ENCODE data around the gene SSX2IP.

DNA sequence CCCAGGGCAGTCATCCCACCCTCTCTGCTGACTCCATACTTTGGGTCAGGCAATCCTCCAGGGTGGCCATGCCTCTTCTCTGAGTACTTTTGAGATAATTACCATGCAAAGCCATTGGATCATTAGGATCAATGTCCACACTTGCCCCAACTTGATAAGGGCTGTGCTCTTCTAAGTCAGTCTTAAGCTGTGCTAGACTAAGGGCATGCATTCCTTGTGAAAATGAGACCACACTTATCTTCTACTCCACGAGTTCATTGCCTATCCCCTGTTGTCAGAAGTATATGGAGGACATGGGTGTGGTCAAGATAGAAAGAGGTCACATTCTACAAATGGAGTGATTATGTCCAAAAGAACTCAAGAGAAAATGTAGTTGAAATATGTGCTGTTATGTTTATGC, 18.9 kb upstream of the SSX2IP start:
- TF ChIP-seq, protein P1, sequence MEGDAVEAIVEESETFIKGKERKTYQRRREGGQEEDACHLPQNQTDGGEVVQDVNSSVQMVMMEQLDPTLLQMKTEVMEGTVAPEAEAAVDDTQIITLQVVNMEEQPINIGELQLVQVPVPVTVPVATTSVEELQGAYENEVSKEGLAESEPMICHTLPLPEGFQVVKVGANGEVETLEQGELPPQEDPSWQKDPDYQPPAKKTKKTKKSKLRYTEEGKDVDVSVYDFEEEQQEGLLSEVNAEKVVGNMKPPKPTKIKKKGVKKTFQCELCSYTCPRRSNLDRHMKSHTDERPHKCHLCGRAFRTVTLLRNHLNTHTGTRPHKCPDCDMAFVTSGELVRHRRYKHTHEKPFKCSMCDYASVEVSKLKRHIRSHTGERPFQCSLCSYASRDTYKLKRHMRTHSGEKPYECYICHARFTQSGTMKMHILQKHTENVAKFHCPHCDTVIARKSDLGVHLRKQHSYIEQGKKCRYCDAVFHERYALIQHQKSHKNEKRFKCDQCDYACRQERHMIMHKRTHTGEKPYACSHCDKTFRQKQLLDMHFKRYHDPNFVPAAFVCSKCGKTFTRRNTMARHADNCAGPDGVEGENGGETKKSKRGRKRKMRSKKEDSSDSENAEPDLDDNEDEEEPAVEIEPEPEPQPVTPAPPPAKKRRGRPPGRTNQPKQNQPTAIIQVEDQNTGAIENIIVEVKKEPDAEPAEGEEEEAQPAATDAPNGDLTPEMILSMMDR (IDR thresholded peaks at IDR 0.05), result no peak
- TF ChIP-seq POLR2A (IDR thresholded peaks at IDR 0.05), result no peak
- no peak for TF ChIP-seq POLR2AphosphoS5 (IDR thresholded peaks at IDR 0.05)

Data from stomach (tissue), 4 donors.